ENCODE measurements around the gene BMERB1. TPM values are rescaled to one million over a fixed set of nuclear protein-coding genes. Genes with fewer than 3 reads are reported as not detected.

Gene BMERB1
- total and polyA plus RNA-seq, 2 experiments from 2014 or later, result 17.3 to 28.1 TPM

GRCh38 chr16:15464401-15465186, 30.2 kb downstream of the BMERB1 start (continued):
- TF ChIP-seq, protein P1, sequence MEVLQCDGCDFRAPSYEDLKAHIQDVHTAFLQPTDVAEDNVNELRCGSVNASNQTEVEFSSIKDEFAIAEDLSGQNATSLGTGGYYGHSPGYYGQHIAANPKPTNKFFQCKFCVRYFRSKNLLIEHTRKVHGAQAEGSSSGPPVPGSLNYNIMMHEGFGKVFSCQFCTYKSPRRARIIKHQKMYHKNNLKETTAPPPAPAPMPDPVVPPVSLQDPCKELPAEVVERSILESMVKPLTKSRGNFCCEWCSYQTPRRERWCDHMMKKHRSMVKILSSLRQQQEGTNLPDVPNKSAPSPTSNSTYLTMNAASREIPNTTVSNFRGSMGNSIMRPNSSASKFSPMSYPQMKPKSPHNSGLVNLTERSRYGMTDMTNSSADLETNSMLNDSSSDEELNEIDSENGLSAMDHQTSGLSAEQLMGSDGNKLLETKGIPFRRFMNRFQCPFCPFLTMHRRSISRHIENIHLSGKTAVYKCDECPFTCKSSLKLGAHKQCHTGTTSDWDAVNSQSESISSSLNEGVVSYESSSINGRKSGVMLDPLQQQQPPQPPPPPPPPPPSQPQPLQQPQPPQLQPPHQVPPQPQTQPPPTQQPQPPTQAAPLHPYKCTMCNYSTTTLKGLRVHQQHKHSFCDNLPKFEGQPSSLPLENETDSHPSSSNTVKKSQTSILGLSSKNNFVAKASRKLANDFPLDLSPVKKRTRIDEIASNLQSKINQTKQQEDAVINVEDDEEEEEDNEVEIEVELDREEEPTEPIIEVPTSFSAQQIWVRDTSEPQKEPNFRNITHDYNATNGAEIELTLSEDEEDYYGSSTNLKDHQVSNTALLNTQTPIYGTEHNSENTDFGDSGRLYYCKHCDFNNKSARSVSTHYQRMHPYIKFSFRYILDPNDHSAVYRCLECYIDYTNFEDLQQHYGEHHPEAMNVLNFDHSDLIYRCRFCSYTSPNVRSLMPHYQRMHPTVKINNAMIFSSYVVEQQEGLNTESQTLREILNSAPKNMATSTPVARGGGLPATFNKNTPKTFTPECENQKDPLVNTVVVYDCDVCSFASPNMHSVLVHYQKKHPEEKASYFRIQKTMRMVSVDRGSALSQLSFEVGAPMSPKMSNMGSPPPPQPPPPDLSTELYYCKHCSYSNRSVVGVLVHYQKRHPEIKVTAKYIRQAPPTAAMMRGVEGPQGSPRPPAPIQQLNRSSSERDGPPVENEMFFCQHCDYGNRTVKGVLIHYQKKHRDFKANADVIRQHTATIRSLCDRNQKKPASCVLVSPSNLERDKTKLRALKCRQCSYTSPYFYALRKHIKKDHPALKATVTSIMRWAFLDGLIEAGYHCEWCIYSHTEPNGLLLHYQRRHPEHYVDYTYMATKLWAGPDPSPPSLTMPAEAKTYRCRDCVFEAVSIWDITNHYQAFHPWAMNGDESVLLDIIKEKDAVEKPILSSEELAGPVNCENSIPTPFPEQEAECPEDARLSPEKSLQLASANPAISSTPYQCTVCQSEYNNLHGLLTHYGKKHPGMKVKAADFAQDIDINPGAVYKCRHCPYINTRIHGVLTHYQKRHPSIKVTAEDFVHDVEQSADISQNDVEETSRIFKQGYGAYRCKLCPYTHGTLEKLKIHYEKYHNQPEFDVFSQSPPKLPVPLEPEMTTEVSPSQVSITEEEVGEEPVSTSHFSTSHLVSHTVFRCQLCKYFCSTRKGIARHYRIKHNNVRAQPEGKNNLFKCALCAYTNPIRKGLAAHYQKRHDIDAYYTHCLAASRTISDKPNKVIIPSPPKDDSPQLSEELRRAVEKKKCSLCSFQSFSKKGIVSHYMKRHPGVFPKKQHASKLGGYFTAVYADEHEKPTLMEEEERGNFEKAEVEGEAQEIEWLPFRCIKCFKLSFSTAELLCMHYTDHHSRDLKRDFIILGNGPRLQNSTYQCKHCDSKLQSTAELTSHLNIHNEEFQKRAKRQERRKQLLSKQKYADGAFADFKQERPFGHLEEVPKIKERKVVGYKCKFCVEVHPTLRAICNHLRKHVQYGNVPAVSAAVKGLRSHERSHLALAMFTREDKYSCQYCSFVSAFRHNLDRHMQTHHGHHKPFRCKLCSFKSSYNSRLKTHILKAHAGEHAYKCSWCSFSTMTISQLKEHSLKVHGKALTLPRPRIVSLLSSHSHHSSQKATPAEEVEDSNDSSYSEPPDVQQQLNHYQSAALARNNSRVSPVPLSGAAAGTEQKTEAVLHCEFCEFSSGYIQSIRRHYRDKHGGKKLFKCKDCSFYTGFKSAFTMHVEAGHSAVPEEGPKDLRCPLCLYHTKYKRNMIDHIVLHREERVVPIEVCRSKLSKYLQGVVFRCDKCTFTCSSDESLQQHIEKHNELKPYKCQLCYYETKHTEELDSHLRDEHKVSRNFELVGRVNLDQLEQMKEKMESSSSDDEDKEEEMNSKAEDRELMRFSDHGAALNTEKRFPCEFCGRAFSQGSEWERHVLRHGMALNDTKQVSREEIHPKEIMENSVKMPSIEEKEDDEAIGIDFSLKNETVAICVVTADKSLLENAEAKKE (CRISPR knock-in tag; IDR thresholded peaks at IDR 0.05), result no peak
- TF ChIP-seq REST (IDR thresholded peaks at IDR 0.05; ENCODE audit: unreplicated experiment) (no peak), JUNB (IDR thresholded peaks at IDR 0.05; ENCODE audit: unreplicated experiment) (no peak), ZNF331 (CRISPR knock-in tag; IDR thresholded peaks at IDR 0.05; ENCODE audit: low read depth) (no peak), ETS1 (IDR thresholded peaks at IDR 0.05) (no peak), NANOG (IDR thresholded peaks at IDR 0.05; ENCODE audit: borderline replicate concordance) (no peak)
